Jurkat, Clone E6-1 (cell line): Measurements from ENCODE around the gene DPYSL5.

Experiments
- DNase-seq: peaks from one replicate; pipeline ENCODE4 v3.0.0-alpha.2; 2011; ENCODE audit warnings: low read depth, low spot score
- H3K4me3 ChIP-seq: 2 replicates; pipeline ENCODE4 v1.5.1; 2011; ENCODE audit warnings: mild to moderate bottlenecking, low read length, control low read depth, moderate library complexity

Gene DPYSL5

DNA sequence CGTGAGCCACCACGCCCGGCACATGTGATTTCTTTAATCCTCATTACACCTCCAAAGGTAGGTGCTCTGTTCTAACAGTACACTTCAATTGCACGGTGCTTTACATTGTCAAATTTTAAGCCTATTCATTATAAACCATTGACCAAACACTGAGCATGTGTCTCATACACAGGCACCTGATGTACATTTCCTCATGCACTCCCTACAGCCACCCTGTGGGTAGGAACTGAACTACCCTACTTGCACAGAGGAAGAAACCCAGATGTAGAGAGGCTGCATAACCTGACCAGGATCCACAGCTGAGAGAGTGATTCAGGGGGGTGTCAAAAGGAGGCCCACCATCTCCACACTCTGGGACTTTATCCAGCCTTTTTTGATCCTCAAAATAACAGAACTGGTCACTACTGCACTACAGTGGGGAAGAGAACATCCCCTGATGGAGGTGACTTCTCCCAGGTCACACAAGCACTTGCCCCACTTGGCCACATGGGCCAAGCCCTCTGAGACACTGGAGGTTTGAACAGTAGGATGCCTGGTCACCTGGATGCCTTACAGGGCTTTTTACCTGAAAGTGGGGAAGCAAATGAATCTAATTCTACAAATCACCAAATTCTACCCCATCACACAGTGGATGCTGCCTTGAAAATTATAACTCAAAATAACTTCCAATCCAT is 6.9 kb upstream of the DPYSL5 start:
- DNase-seq, result no peak
- H3K4me3 ChIP-seq, result no peak overlapping the region

- H3K4me3 ChIP-seq, result no peak overlapping the region
- no peak for DNase-seq
Measured at GRCh38 chr2:26843041-26843440, 4.9 kb upstream of the DPYSL5 start.

DNA sequence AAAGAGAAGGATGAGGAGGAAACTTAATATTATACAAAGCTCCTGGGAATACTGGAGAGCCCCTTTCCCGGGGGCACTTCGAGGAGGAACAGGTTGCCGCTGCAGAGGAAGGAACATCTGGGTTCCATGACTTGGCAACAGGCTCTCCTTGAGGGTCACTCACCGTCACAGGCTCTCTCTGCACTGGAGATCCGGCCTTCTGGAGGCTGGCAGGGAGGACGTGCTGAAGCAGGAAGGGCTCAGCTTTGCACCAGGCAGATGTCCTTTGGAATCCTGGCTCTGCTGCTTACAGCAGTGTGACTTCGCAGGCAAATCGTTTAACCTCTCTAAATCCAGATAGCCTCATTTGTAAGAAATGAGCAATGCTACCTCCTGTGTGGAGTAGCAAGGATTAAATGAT is 2.9 kb upstream of the DPYSL5 start:
- no peak for DNase-seq
- no peak overlapping the region for H3K4me3 ChIP-seq

- no peak overlapping the region for H3K4me3 ChIP-seq
- DNase-seq, result peak; percentile 62
Measured at GRCh38 chr2:26846334-26847306, 1.3 kb upstream of the DPYSL5 start.

GRCh38 chr2:26847307-26847654 is 651 bp upstream of the DPYSL5 start:
- no peak overlapping the region for H3K4me3 ChIP-seq
- DNase-seq, result no peak

DNA sequence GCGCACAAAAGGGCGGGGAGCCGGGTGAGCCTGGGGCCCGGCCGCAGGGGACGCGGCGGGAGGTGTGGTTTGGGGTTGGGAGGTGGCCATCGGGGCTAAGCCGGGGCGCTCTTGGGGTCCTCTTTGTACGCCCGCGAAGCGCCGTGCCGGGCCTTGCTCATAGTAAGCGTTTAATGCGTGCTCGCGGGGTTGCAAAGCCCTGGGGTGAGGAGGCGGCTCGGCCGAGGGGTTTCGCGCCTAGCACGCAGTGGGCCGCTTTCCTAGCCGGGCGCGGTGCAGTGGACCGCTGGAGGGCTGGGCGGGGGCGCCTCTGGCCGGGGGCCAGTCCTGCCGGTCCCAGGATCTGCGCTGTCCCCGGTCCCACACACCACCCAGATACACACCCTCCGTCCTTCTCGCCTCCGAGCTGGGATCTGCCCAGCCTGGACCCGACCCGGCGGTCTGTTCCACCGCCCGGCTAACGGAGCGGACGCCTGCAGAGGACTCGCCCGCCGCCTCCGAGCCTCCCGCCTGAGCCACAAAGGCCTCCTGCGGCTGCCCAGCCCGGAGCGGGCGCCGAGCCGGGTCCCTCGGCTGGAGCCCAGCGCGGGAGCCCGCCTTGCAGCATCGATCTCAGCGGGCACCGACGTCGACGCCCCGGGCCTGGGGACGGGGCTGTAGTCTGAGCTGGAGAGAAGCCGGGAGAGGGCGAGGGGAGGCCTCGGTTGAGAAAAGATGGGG is 564 bp downstream of the DPYSL5 start:
- DNase-seq, result no peak
- no peak overlapping the region for H3K4me3 ChIP-seq

DNA sequence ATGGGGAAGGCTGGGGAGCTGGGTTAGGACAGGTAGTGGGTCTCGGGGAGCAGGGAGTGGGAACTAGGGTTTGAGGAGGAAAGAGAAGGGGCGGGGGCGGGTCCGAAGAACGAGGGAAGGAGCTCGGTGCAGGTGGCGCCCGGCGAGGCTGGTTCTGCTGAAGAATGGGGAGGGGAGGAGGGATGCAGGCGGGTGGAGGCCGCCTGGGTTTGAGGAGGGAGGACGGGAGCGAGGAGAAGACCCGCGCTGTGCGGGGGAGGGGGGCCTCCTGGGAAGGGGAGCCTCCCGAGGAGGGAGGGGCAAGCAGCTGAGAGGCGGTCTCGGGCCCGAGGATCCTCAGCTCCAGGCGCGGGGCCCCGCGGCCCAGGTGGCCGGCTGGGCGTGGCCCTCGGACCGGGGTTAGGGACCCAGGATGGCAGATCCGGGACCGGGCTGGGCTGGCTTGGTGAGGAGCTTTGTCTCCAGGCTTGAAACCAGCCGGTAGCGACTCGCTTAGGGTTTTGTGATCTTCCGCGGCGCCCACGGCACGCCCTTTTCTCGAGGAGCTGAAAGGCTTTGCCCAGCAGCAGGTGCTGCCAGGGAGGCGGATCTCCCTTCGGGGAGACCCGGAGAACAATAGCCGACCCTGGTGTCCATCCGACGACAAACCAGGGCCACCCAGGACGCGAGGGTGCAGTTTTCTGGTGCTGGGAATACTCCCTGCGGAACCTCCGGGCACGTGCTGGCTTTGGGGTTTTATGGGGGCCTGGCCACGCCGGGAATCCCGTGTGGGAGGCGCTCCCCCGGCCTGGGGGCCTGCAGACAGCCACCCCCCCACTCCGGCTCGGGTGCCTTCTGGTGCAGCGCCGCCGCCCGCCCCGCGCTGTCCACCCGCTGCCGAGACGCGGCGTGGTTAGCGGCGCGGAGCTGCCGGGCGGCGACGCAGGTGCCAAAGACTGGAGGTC is 1.4 kb downstream of the DPYSL5 start:
- no peak for DNase-seq
- no peak overlapping the region for H3K4me3 ChIP-seq

GRCh38 chr2:26850000-26850431 is 2.1 kb downstream of the DPYSL5 start:
- no peak for DNase-seq
- no peak overlapping the region for H3K4me3 ChIP-seq

GRCh38 chr2:26850505-26850904 is 2.6 kb downstream of the DPYSL5 start:
- no peak for DNase-seq
- H3K4me3 ChIP-seq, result no peak overlapping the region

- DNase-seq, result no peak
- H3K4me3 ChIP-seq, result no peak overlapping the region
Measured at GRCh38 chr2:26852405-26853306, 4.7 kb downstream of the DPYSL5 start.

GRCh38 chr2:26853751-26854150 is 5.8 kb downstream of the DPYSL5 start:
- DNase-seq, result no peak
- no peak overlapping the region for H3K4me3 ChIP-seq

- no peak overlapping the region for H3K4me3 ChIP-seq
- DNase-seq, result peak; percentile 28
Measured at GRCh38 chr2:26854283-26854827, 6.4 kb downstream of the DPYSL5 start.

GRCh38 chr2:26855466-26855865 is 7.5 kb downstream of the DPYSL5 start:
- H3K4me3 ChIP-seq, result no peak overlapping the region
- DNase-seq, result no peak

DNA sequence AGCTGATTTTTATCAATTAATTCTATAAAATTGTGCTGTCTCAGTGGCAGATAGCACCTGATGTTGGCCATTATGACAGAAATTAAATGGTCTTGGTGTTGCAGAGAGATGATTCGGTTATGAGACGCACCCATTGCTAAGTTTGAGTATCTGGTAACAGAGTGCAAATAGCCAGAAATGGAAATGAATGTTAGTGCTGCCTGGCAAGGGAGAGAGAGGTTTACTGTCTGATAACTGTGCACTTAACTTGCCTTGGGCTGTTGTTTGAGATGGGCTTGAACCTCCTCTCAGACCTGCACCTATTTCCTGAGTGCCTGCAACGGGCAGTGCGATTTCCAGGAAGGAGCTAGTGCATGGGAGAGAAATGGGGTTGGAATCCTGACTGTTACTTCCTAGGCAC is 11.7 kb downstream of the DPYSL5 start:
- H3K4me3 ChIP-seq, result no peak overlapping the region
- no peak for DNase-seq

- H3K4me3 ChIP-seq, result no peak overlapping the region
- no peak for DNase-seq
Measured at GRCh38 chr2:26860211-26860850, 12.4 kb downstream of the DPYSL5 start.

DNA sequence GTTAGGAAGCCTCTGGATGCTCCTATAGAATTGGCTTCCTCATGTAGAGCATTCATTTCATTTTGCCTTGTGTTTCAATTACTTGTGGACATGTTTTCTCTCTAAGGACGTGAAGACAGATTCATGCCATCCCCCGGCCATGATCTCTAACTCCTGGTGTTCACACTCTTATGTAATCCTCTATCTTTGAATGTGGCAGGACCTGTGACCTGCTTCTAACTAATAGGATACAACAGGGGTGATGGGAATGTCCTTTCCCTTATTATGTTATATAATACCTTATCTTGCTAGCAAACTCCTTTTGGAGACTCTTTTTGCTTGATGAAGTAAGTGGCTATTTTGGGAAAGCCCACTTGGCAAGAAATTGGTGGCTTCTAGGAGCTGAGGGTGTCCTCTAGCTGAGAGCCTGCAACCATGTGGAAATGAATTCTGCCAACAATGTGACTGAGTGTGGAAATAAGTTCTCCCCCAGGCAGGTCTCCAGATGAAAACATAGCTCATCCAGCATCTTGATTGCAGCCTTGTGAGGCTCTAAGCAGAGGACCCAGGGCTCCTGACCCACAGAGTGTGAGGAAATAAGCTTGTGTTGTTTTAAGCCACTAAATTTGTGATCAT is 13.8 kb downstream of the DPYSL5 start:
- H3K4me3 ChIP-seq, result no peak overlapping the region
- DNase-seq, result no peak

- DNase-seq, result no peak
- no peak overlapping the region for H3K4me3 ChIP-seq
Measured at GRCh38 chr2:26864226-26864625, 16.3 kb downstream of the DPYSL5 start.
